HEK293 (cell line): Measurements from ENCODE around the gene B4GALNT2.

ENCODE experiments used
- MZF1 ChIP-seq: fragments of 450-650 bp; formaldehyde crosslinking; IDR thresholded peaks from 2 replicates; pipeline ENCODE4 v1.5.1; 2017; ENCODE audit warnings: missing biosample characterization, missing genetic modification characterization, borderline replicate concordance
- SALL2 ChIP-seq: fragments of 450-650 bp; formaldehyde crosslinking; IDR thresholded peaks from 2 replicates; pipeline ENCODE4 v1.5.0; 2017; ENCODE audit warnings: missing biosample characterization, mild to moderate bottlenecking, missing genetic modification characterization, borderline replicate concordance
- SETDB1 ChIP-seq: IDR thresholded peaks from one replicate; pipeline ENCODE4 v1.6.1; 2017; ENCODE audit warnings: mild to moderate bottlenecking, low read length, moderate library complexity, mixed read lengths; ENCODE audit not compliant: insufficient read length
- SP7 ChIP-seq: fragments of 450-650 bp; formaldehyde crosslinking; IDR thresholded peaks from 2 replicates; pipeline ENCODE4 v1.5.1; 2016; ENCODE audit warnings: missing biosample characterization, missing genetic modification characterization
- TSHZ1 ChIP-seq: fragments of 450-650 bp; formaldehyde crosslinking; IDR thresholded peaks from 2 replicates; pipeline ENCODE4 v1.5.1; 2016; ENCODE audit warnings: missing biosample characterization, missing genetic modification characterization, borderline replicate concordance
- YY1 ChIP-seq: fragments of 450-650 bp; formaldehyde crosslinking; IDR thresholded peaks from 2 replicates; pipeline ENCODE4 v1.5.1; 2018; ENCODE audit warnings: missing biosample characterization, missing genetic modification characterization
- ZNF202 ChIP-seq: fragments of 450-650 bp; formaldehyde crosslinking; IDR thresholded peaks from 2 replicates; pipeline ENCODE4 v1.5.1; 2016; ENCODE audit warnings: missing biosample characterization, missing genetic modification characterization, borderline replicate concordance
- ZNF280D ChIP-seq: fragments of 450-650 bp; formaldehyde crosslinking; IDR thresholded peaks from 2 replicates; pipeline ENCODE4 v1.5.1; 2016; ENCODE audit warnings: missing biosample characterization, missing genetic modification characterization
- ZNF335 ChIP-seq: fragments of 450-650 bp; formaldehyde crosslinking; conservative IDR thresholded peaks from 2 replicates; pipeline ENCODE4 v1.5.1; 2016; ENCODE audit warnings: missing biosample characterization, missing genetic modification characterization
- ZNF362 ChIP-seq: fragments of 450-650 bp; formaldehyde crosslinking; IDR thresholded peaks from 2 replicates; pipeline ENCODE4 v1.5.1; 2016; ENCODE audit warnings: missing biosample characterization, missing genetic modification characterization
- ZNF366 ChIP-seq: fragments of 450-650 bp; formaldehyde crosslinking; conservative IDR thresholded peaks from 2 replicates; pipeline ENCODE4 v1.5.1; 2016; ENCODE audit warnings: missing biosample characterization, missing genetic modification characterization
- ZNF37A ChIP-seq: fragments of 450-650 bp; IDR thresholded peaks from 2 replicates; pipeline ENCODE4 v1.5.1; 2018; ENCODE audit warnings: missing biosample characterization, missing genetic modification characterization
- ZNF416 ChIP-seq: fragments of 450-650 bp; formaldehyde crosslinking; IDR thresholded peaks from 2 replicates; pipeline ENCODE4 v1.5.1; 2016; ENCODE audit warnings: missing biosample characterization, missing genetic modification characterization
- ZNF426 ChIP-seq: fragments of 450-650 bp; formaldehyde crosslinking; IDR thresholded peaks from 2 replicates; pipeline ENCODE4 v1.5.1; 2017; ENCODE audit warnings: missing biosample characterization, missing genetic modification characterization, mild to moderate bottlenecking, inconsistent platforms, moderate library complexity
- ZNF521 ChIP-seq: fragments of 450-650 bp; formaldehyde crosslinking; IDR thresholded peaks from 2 replicates; pipeline ENCODE4 v1.5.1; 2017; ENCODE audit warnings: missing biosample characterization, mild to moderate bottlenecking, missing genetic modification characterization
- ZNF529 ChIP-seq: fragments of 450-650 bp; formaldehyde crosslinking; IDR thresholded peaks from 2 replicates; pipeline ENCODE4 v1.5.1; 2017; ENCODE audit warnings: missing genetic modification characterization, missing biosample characterization; ENCODE audit not compliant: insufficient replicate concordance
- ZNF623 ChIP-seq: fragments of 450-650 bp; formaldehyde crosslinking; IDR thresholded peaks from 2 replicates; pipeline ENCODE4 v1.5.1; 2016; ENCODE audit warnings: missing biosample characterization, missing genetic modification characterization
- ZNF76 ChIP-seq: fragments of 450-650 bp; formaldehyde crosslinking; IDR thresholded peaks from 2 replicates; pipeline ENCODE4; 2016; ENCODE audit warnings: low read depth, missing biosample characterization, missing genetic modification characterization, borderline replicate concordance
- ZNF768 ChIP-seq: fragments of 450-650 bp; formaldehyde crosslinking; IDR thresholded peaks from 2 replicates; pipeline ENCODE4 v1.5.1; 2018; ENCODE audit warnings: missing biosample characterization, mild to moderate bottlenecking, missing genetic modification characterization
- ZNF843 ChIP-seq: fragments of 450-650 bp; formaldehyde crosslinking; IDR thresholded peaks from 2 replicates; pipeline ENCODE4 v1.5.1; 2016; ENCODE audit warnings: missing biosample characterization, missing genetic modification characterization
- ZSCAN18 ChIP-seq: fragments of 450-650 bp; formaldehyde crosslinking; IDR thresholded peaks from 2 replicates; pipeline ENCODE4 v1.5.1; 2016; ENCODE audit warnings: missing biosample characterization, missing genetic modification characterization
- ZSCAN30 ChIP-seq: fragments of 450-650 bp; IDR thresholded peaks from 2 replicates; pipeline ENCODE4 v1.5.1; 2018; ENCODE audit warnings: missing biosample characterization, mild to moderate bottlenecking, missing genetic modification characterization, moderate library complexity
- ZXDB ChIP-seq: fragments of 450-650 bp; formaldehyde crosslinking; IDR thresholded peaks from 2 replicates; pipeline ENCODE4 v1.5.1; 2016; ENCODE audit warnings: missing biosample characterization, missing genetic modification characterization
- TF ChIP-seq, protein P1 (sequence below): fragments of 450-650 bp; formaldehyde crosslinking; IDR thresholded peaks from 2 replicates; pipeline ENCODE4 v1.5.1; 2016; ENCODE audit warnings: missing biosample characterization, missing genetic modification characterization, low read depth
- TF ChIP-seq, protein P2 (sequence below): fragments of 450-650 bp; formaldehyde crosslinking; IDR thresholded peaks from 2 replicates; pipeline ENCODE4 v1.5.1; 2016; ENCODE audit warnings: missing biosample characterization, missing genetic modification characterization
- TF ChIP-seq, protein P3 (sequence below): fragments of 450-650 bp; formaldehyde crosslinking; IDR thresholded peaks from 2 replicates; pipeline ENCODE4 v1.5.1; 2016; ENCODE audit warnings: missing biosample characterization, missing genetic modification characterization

B4GALNT2 gene

GRCh38 chr17:49136335-49136734 is 3.8 kb downstream of the B4GALNT2 start (continued):
- TF ChIP-seq ZNF362 (tag by site-specific recombination) = no peak
- TF ChIP-seq SALL2 (tag by site-specific recombination) = no peak
- TF ChIP-seq ZNF623 (tag by site-specific recombination) = peak; percentile 85
- TF ChIP-seq, protein P1, sequence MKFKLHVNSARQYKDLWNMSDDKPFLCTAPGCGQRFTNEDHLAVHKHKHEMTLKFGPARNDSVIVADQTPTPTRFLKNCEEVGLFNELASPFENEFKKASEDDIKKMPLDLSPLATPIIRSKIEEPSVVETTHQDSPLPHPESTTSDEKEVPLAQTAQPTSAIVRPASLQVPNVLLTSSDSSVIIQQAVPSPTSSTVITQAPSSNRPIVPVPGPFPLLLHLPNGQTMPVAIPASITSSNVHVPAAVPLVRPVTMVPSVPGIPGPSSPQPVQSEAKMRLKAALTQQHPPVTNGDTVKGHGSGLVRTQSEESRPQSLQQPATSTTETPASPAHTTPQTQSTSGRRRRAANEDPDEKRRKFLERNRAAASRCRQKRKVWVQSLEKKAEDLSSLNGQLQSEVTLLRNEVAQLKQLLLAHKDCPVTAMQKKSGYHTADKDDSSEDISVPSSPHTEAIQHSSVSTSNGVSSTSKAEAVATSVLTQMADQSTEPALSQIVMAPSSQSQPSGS (tag by site-specific recombination) = no peak
- TF ChIP-seq ZNF521 (tag by site-specific recombination) = no peak
- TF ChIP-seq ZNF202 (tag by site-specific recombination) = peak; percentile 91; the same call in 1 of the 2 replicates
- TF ChIP-seq ZNF768 (tag by site-specific recombination) = no peak
- no peak; the same call in 1 of the 2 replicates for TF ChIP-seq TSHZ1 (tag by site-specific recombination)
- peak; percentile 94 for TF ChIP-seq ZNF426 (tag by site-specific recombination)
- TF ChIP-seq ZNF366 (tag by site-specific recombination) = no peak
- TF ChIP-seq SETDB1 = no peak
- TF ChIP-seq ZSCAN30 (tag by site-specific recombination) = no peak
- TF ChIP-seq, protein P2, sequence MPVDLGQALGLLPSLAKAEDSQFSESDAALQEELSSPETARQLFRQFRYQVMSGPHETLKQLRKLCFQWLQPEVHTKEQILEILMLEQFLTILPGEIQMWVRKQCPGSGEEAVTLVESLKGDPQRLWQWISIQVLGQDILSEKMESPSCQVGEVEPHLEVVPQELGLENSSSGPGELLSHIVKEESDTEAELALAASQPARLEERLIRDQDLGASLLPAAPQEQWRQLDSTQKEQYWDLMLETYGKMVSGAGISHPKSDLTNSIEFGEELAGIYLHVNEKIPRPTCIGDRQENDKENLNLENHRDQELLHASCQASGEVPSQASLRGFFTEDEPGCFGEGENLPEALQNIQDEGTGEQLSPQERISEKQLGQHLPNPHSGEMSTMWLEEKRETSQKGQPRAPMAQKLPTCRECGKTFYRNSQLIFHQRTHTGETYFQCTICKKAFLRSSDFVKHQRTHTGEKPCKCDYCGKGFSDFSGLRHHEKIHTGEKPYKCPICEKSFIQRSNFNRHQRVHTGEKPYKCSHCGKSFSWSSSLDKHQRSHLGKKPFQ = 0 out of 2 replicates have a peak, but pooled peaks have one; percentile 25
- no peak for TF ChIP-seq ZSCAN18 (tag by site-specific recombination)
- TF ChIP-seq SP7 = no peak
- TF ChIP-seq, protein P3, sequence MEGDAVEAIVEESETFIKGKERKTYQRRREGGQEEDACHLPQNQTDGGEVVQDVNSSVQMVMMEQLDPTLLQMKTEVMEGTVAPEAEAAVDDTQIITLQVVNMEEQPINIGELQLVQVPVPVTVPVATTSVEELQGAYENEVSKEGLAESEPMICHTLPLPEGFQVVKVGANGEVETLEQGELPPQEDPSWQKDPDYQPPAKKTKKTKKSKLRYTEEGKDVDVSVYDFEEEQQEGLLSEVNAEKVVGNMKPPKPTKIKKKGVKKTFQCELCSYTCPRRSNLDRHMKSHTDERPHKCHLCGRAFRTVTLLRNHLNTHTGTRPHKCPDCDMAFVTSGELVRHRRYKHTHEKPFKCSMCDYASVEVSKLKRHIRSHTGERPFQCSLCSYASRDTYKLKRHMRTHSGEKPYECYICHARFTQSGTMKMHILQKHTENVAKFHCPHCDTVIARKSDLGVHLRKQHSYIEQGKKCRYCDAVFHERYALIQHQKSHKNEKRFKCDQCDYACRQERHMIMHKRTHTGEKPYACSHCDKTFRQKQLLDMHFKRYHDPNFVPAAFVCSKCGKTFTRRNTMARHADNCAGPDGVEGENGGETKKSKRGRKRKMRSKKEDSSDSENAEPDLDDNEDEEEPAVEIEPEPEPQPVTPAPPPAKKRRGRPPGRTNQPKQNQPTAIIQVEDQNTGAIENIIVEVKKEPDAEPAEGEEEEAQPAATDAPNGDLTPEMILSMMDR (tag by site-specific recombination) = no peak
- TF ChIP-seq ZXDB (tag by site-specific recombination) = peak; percentile 78; the same call in 1 of the 2 replicates
- TF ChIP-seq ZNF416 = no peak
- TF ChIP-seq YY1 (tag by site-specific recombination) = no peak
- no peak for TF ChIP-seq ZNF843 (tag by site-specific recombination)
- peak; percentile 25; the same call in 1 of the 2 replicates for TF ChIP-seq MZF1 (tag by site-specific recombination)
- peak; percentile 53 for TF ChIP-seq ZNF529 (tag by site-specific recombination)
- TF ChIP-seq ZNF280D (tag by site-specific recombination) = no peak
- TF ChIP-seq ZNF335 (tag by site-specific recombination) = no peak
- no peak for TF ChIP-seq ZNF37A (tag by site-specific recombination)
- TF ChIP-seq ZNF76 (tag by site-specific recombination) = no peak
